Activated CD4-positive, alpha-beta T cell treated with anti-CD3 and anti-CD28 coated beads for 4 hours (primary cell): ENCODE measurements around the gene HIBADH.
"Not testable (repeated sequence)": the region's sequence is repeated elsewhere in the genome, so short reads cannot be mapped to it uniquely, and the experiment has no call there.

ENCODE experiments used
- DNase-seq, 2 donors: peaks; one replicate each; pipeline ENCODE4 v3.0.0-alpha.2; 2020

HIBADH gene

DNA sequence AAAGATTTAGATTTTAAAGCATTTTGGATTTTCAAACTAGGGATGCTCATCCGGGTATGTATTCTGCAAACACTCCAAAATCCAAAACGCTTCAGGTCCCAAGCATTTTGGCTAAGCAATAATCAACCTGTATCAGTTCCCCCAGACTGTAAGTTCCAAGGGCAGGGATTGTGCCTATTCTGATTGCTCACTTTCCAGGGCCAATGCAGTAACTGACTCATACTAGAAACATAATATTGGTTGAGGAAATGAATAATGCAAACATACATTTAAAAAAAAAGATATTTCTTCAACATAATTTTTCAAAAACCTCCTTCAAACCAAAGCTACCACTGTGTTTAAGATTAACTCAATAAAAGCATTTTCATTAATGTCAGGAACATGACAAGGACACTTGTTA lies 69.5 kb downstream of the HIBADH start:
- no peak for DNase-seq

DNA sequence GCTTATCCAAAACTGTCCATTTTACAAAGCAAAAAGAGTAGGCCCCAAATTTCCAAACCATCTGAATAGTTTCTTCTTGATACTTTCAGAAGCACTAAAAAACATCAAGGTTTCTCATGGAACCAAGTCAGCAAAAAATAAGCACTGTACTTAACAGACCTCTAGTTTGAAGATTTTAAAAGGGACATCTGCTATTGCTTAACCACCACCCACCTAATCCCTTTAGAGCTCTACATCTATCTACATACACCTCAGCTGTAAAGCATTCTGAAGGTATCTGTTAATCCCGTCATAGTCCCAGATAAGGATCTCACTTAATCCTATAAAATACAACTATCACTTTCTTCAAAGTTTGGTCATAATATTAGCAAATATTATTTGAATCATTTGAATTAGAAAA lies 72.3 kb downstream of the HIBADH start:
- no peak for DNase-seq

DNA sequence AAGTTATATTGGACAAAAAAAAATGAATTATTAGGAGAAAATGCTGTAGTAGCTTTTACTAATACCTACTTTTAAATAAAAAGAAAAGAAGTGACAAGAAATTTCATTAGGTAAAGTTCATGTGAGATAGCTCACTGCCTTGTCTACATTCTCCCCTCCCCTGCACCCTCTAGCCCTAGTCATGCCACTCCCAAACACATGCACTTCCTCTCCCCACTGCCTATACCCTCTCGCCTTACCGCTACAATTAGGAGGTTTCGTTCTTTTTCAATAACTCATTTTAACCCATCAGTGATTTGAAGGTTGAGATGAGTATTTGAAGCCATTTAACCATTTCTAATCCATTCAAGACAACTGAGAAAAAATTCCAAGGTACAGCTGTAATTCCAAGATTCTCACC lies 75.3 kb downstream of the HIBADH start:
- no peak for DNase-seq

DNA sequence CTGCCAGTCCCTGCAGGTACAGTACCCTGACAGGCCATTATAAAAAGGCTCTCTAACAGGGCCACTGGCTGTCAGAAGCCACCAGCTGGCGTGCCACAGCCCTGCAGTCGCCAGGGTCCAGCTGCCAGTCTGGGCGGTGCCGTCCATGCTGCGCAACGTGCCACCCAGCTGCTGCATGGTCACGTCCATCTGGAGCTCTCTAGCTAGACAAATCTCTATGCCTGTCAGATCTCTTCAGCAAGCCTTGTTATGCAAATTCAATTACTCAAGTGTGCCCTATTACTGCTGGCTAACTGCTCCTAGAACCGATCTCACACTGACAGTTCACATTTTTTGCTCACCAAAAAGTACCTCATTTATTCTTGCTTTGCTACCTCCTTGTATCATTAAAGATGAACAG lies 75.9 kb downstream of the HIBADH start:
- no peak for DNase-seq

DNA sequence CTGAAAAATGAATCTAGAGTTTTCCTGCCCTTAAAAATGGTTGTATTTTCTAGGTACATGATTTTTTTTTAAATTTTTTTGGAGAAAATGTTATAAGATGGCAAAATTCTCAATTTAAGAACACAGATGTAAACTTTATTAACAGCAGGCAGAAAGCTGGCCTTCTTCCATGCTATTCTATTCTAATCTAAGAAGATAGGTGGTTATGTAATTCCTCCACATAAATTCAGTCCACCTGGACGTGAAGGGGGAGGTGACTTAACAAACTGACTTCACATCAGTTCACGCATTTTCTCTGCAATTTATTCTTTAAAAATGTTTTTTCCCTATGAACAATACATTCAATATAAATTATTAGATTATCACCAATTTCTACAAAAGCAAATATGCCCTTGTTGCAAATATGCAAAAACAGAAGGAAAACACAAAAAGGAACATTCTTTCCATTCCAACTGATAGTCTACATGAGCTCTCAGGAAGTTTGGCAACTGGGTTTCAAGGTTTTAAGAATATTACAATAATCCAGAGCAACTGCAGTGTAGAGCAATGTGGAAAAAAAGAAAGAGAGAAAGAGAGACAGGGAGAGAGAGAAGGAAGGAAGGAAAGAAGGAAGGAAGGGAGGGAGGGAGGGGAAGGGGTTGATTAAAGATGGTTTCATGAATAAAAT lies 76.8 kb downstream of the HIBADH start:
- no peak for DNase-seq

DNA sequence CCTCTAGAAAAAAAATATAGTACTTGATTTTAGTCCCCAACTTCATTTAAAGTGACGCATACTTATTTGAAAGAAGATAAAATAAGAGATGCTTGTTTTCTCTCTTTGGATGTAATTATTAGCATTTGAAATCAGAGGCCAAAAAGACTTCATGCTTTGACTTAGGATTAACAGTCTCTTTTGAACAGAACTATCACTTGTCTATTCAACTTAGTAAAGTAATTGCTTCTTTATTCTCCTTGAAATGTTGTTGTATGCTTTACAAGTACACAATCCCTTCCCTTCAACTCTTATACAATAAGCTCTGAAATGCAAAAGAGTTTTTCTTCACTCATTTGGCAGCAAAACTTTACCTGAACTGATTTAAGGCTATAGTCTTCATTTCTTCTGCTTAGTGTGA lies 80.8 kb downstream of the HIBADH start:
- no peak for DNase-seq

DNA sequence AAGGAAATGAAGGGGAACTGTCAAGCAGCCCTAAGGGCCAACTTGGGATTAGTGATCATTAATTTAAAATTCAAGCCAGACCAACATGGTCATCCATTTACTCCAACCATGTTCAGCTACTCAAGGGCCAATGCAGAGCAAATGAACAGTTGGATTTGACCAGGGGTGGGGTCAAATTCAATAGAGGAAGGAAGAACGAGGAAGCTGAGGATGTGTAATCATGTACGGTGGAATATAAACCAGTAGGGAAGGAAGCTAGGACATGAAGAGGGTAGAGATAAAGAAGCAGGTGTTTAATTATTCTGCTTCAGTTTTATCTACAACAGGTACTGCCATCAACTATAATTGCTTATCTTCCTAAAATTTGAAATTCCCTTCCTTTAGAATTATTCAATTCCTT lies 81.6 kb downstream of the HIBADH start:
- no peak for DNase-seq

DNA sequence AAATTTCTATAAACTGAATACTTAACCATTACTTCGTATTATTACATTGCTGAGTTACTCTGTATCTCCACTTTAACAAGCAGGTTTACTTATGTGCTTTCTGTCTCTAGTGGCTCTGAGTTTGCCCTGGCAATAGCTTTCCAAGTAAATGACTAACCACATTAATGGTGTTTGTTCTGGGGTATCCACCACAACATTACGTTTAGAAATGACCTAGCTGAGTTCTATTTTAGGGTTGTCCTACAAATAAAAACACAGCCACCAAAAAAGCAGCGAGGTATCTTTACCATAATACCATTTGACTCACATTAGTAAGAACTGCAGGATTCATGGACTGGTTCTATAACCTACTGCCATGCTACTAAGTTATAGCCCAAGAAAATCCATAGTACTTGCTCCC lies 83.1 kb downstream of the HIBADH start:
- DNase-seq = no peak

DNA sequence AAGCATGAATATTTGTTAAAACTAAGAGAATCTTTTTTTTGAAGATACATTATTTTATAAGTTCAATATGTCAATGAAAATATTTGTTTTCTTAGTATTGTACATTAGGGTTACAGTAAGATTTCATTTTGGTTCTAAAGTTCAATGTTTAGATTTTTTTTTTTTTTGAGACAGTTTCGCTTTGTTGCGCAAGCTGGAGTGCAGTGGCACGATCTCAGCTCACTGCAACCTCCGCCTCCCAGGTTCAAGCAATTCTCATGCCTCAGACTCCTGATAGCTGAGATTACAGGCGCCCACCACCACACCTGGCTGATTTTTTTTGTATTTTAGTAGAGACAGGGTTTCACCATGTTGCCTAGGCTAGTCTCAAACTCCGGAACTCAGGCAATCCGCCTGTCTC lies 84.5 kb downstream of the HIBADH start:
- DNase-seq = not testable (repeated sequence)

DNA sequence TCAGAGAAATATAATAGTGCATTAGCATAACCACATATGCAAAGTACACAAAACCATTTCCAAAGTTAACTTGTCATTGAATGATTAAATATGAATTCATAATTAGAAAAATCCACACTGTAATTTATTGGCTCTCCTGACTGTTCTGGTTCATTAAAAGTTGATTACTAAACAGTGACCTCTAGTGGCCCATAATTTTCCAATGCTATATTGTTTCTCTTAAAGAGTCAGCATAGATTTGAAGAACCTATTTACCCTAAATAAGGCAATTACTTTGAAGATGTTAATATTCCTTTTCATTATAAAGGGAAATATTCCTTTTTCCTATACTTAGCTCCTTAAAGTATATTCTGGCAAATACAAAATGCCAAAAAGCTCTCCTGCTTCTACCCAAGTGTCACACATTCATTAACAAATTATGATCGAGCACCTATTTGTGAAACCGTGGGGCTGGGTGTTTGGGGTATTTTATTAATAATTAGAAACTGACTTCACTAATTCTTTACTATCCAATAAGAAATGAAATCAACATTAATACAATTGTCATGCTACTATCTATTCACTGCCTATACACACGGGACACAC lies 86.2 kb downstream of the HIBADH start:
- DNase-seq = no peak

DNA sequence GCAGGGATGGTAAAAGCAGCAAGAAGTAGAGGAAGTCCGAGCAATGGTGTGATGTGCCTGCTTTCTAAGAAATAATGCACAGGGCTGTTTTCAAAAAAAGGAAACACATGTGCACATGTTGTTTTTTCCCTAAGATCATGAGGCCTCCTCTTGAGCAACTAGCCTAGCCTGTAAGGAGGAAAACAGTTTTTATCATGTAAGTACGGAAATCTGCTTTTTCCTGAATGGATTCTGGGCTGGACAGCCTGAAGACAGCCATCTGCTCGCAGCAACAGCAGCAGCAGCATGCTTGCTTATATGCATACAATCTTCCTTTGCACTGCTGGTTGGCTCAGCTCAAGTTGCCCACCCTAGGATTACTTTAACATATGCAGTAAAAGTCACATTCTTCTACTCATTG lies 87.1 kb downstream of the HIBADH start:
- no peak for DNase-seq

DNA sequence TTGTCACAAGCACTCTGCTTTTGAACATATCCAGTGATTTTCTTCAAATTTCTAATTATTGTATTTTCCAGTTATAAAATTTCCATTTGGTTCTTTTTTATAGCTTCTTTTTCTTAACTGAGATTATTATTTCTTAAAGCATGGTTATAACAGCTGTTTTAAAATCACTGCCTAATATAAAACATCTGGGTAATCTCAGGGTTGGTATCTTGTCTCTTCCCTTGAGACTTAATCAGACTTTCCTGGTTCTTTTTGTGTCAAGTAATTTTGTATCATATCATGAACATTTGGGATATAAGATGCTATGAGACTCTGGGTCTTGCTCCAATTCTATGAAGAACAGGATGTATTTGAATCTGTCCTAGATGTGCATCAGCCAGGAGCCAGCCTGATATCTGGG lies 93.6 kb downstream of the HIBADH start:
- no peak for DNase-seq

DNA sequence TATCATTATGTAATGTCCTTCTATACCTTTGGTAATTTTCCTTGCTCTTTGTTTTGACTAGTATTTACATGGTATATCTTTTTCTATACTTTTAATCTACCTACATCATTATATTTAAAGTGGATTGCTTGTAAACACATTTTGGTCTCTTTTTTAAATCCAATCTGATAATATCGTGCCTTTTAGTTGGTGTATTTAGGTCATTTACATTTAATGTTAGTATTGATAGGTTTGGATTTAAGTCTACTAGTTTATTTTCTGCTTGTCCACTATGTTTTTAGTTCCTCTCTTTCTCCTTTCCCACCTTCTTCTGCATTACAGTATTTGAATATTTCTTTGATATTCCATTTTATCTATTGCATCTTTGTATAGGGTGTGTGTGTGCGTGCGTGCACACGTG lies 95.4 kb downstream of the HIBADH start:
- no peak for DNase-seq

DNA sequence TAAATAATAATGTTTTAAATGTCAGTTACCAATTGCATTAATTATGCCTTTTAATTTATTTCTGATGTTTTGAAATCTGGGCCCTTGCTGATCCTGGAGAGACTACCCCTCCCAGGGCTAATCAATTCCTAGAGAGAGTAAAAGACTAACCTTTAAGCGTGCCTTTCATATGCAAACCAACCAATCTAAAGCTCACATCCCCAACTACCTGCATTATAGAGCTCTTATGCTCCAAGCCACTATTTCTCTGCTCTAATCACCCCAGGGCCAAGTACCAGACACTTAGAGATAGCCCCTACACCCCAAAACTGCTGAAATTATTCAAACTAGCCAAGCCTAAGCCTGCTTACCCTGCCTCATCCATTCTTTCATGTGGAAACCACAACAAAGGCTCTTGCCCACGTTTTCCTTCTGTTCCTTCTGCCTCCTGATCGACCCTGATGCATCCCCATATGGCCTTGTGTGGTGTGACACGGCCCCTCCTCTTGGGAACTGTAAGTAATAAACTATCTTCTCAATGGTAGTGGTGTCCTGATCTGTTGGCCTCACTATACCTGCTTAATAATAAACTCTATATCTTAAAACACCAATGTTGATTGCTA lies 97.7 kb downstream of the HIBADH start:
- DNase-seq = no peak

DNA sequence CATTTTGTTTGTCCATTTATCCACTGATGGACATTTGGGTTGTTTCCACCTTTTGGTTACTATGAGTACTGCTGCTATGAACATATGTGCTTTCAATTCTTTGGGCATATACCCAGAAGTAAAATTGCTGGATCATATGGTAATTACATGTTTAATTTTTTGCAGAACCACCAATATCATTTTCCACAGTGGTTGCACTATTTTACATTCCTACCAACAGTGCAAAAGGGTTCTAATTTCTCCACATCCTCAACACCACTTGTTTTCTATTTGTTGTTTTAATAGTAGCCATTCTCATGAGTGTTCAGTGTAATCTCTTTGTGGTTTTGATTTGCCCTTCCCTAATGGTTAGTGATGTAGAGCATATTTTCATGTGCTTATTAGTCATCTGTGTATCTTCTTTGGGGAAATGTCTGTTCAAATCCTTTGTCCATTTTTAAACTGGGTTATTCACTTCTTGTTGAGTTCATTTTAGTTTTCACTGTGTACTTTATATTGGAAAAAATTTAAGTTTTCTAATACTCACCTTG lies 101.9 kb downstream of the HIBADH start:
- no peak for DNase-seq

DNA sequence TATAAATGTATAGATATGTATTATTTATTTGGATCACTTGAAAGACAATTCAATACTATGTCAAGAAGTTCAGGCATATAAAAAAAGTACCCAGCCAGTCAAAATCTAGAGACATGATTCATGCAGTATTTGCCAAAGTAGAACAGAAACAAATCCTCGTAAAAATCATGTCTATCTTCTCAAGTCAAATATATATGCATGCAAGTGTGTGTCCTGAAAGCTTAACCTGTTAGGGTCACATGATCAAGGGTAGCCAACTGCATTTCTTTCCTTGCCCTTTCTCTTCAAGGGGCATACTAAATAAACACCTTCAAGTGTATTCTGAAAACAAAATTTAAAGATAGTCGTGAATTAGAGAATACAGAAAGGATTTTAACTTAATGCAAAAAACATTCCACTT lies 107.0 kb downstream of the HIBADH start:
- DNase-seq = no peak

DNA sequence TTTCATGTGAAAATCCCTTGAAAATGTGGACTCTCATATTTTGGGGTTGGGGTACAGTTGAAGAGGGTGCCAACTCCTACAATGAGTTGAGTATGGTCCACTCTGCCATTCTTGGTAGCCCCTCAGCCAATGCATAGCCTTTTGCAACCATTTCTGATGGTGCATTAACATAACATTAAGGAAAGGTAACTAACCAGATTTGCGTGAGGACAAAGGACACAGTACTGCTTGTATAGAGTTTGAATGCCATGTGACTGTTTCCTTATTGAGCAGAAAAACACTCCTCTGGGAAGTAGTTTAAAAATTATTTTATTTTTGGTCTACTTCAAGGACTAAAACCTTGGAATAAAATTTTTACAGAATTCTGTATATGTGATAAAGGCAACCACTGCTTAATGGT lies 107.9 kb downstream of the HIBADH start:
- DNase-seq = no peak

DNA sequence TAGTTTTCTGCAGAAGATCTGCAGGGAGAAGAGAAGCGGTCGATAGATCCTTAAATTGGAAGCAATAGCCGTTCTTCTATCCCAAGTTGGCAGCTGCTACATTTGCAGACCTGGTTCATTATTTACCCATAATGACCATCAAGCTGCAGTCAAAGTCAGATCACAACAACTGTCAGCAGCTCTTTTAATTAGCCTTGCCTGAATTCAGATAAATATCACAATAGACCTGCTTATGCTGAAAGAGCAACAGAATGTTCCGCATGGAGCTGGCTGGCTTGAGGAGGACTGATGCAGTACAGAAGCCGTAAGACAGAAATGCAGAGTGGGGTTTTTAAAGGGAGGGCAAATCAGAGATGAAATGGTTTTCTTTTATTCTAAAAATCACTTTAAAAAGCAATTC lies 109.4 kb downstream of the HIBADH start:
- DNase-seq = no peak

DNA sequence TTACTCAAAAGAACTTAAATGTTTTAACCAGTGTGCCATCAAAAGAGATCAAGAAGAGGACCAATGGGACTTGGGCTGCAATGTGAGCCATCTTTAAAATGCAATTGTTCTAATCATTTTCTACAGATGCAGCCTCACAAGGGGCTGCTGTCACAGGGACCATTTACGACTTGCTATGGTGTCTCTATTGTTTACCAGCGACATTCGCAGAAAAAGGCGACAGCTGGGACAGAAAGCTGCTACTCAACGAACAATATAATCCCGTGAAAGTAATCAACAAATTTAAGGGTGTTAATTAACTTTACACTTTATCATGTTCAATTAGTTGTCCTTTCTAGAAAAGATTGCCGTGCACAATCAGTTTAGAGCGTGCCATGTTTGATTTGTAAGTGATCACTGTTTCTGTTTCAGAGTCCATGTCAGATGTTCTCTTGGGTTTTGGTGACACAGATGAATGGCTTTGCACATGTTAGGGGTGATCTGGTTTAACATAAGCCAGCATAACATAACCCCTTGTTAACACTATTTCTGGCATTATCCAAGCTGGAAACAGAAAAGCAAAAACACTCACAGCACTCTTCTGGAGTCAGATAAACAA lies 110.8 kb downstream of the HIBADH start:
- DNase-seq = no peak

DNA sequence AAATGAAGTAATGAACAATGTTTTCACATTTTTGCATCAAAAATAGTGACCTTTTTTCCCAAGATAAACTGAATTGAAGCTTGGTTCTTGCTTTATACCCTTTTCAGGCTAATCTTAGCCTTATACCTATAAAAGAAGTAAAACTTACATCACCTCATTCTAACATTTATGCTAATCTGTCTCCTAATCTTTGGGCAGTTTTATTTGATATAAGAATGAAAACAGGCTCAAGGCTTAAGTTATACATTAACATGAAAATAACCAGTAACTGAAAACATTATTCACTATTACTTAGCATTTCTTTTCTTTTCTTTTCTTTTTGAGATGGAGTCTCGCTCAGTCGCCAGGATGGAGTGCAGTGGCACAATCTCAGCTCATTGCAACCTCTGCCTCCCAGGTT lies 113.1 kb downstream of the HIBADH start:
- no peak for DNase-seq

DNA sequence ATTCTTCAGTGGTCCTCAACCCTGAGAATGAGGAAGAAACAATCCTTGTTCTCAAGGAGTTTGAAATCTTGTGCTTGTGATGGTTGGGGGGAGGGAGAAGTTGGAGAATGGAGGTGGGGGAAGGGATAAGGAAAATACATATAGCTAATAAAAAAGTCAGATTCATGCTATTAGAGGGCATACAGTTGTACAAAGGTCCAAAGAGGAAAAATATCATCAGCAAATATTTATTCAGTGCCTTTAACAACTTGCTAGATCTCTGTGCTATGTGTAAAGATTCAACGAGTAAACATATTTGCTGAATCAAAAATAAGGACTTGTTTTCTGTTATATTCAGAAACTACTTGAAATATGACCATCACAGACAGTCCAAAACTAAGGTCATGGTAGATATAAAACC lies 114.4 kb downstream of the HIBADH start:
- no peak for DNase-seq

DNA sequence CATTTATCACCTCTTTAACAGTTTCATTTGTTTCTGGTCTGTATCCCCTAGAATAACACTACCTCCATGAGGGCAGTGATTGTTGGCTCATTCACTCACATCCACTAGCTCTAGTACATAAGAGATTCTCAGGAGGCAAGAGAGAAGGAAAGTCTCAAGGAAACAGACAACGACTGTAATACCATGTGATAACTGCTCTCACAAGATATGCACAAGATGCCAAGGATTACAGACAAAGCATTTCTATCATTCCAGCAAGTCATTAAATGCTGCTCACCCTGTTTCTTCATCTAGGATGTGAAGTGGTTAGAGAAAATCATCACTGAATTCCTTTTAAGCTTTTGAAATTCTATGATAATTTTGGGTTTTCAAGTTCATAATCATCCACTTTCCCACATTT lies 115.3 kb downstream of the HIBADH start:
- no peak for DNase-seq

DNA sequence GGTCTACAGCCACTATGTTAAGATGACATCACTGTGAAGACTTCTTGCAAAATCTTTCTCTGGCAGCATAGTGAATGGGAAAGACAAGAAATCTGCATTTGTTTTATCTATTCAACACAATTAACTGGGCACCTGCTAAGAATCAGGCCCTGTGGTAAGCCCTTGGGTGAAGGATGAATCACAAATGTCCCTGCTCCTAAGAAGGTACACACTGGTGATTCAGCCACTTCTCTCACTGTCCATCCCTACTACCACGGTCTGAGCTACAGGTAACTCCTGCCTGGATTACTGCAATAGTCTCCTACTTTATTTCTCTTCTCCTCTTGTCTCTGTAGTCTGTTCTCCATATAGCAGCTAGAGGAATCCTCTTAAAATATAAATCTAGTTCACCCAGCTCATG lies 116.1 kb downstream of the HIBADH start:
- no peak for DNase-seq

DNA sequence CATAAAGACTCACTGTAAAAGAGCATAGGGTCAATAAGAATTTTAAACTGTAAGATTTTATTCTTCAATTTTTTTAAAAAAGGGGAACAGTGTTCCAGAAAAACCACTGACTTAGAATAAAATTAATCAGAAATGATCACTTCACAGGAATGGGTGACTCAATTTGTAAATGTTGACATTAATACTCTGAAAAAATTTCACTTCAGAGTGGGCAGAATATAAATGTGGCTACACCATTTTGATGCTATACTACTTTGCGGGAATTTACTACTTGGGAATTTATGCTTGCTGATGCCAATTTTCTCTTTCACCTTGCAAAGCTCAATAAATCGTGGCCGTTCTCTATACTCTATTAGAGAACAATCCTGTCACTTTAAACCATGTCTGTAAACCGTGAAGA lies 126.9 kb downstream of the HIBADH start:
- no peak for DNase-seq
